GM23248 (cell line): Measurements from ENCODE around the gene ERCC2. TPM values are rescaled to one million over a fixed set of nuclear protein-coding genes. Genes with fewer than 3 reads are reported as not detected.

ENCODE experiments used
- DNase-seq: peaks from one replicate; pipeline ENCODE4 v3.0.0-alpha.2; 2015
- H2AFZ ChIP-seq: fragments of 200-600 bp; sonication (generic); 2 replicates; pipeline ENCODE4 v1.6.1; 2016; ENCODE audit warnings: antibody characterized with exemption
- H3F3A ChIP-seq: fragments of 200-600 bp; sonication (generic); 2 replicates; pipeline ENCODE4 v1.6.1; 2016; ENCODE audit warnings: mild to moderate bottlenecking, antibody characterized with exemption, mixed run types; ENCODE audit not compliant: insufficient read depth
- H3K27ac ChIP-seq: fragments of 200-600 bp; sonication (generic); 2 replicates; pipeline ENCODE4 v1.5.1; 2016; ENCODE audit warnings: mild to moderate bottlenecking
- H3K27me3 ChIP-seq: fragments of 200-600 bp; sonication (generic); replicated peaks from 2 replicates; pipeline ENCODE4 v1.6.1; 2016; ENCODE audit warnings: mild to moderate bottlenecking; ENCODE audit not compliant: insufficient read depth
- H3K36me3 ChIP-seq: fragments of 200-600 bp; sonication (generic); 2 replicates; pipeline ENCODE4 v1.6.1; 2016; ENCODE audit warnings: low read depth, mild to moderate bottlenecking
- H3K4me1 ChIP-seq: fragments of 200-600 bp; sonication (generic); 2 replicates; pipeline ENCODE4 v1.6.1; 2016; ENCODE audit warnings: mild to moderate bottlenecking; ENCODE audit not compliant: insufficient read depth
- H3K4me2 ChIP-seq: fragments of 200-600 bp; sonication (generic); one replicate; pipeline ENCODE4 v1.6.1; 2016; ENCODE audit warnings: mild to moderate bottlenecking; ENCODE audit not compliant: unreplicated experiment
- H3K4me3 ChIP-seq: fragments of 200-600 bp; sonication (generic); 2 replicates; pipeline ENCODE4 v1.5.1; 2016; ENCODE audit warnings: mild to moderate bottlenecking
- H3K79me2 ChIP-seq: fragments of 200-600 bp; sonication (generic); 2 replicates; pipeline ENCODE4 v1.6.1; 2016; ENCODE audit warnings: mild to moderate bottlenecking; ENCODE audit not compliant: insufficient read depth
- H3K9ac ChIP-seq: fragments of 200-600 bp; sonication (generic); 2 replicates; pipeline ENCODE4 v1.6.1; 2016; ENCODE audit warnings: mild to moderate bottlenecking
- H3K9me2 ChIP-seq: fragments of 200-600 bp; sonication (generic); 2 replicates; pipeline ENCODE4 v1.6.1; 2016; ENCODE audit warnings: mixed run types, mild to moderate bottlenecking, moderate library complexity; ENCODE audit not compliant: insufficient read depth
- H3K9me3 ChIP-seq: fragments of 200-600 bp; sonication (generic); one replicate; pipeline ENCODE4 v1.6.1; 2017; ENCODE audit warnings: low read depth
- H4K20me1 ChIP-seq: fragments of 200-600 bp; sonication (generic); 2 replicates; pipeline ENCODE4 v1.6.0; 2016; ENCODE audit not compliant: insufficient read depth
- EZH2 ChIP-seq: fragments of 200-600 bp; sonication (generic); IDR thresholded peaks from 2 replicates; pipeline ENCODE4 v1.6.1; 2018; ENCODE audit warnings: antibody characterized with exemption, mild to moderate bottlenecking; ENCODE audit not compliant: insufficient read depth, poor library complexity, severe bottlenecking
- EZH2phosphoT487 ChIP-seq: fragments of 200-600 bp; sonication (generic); IDR thresholded peaks from 2 replicates; pipeline ENCODE4 v1.6.1; 2018; ENCODE audit warnings: antibody characterized with exemption, moderate library complexity, mild to moderate bottlenecking, low read depth; ENCODE audit not compliant: insufficient read depth
- WGBS, 2 experiments: methylation state at CpG; one replicate each; pipeline ENCODE4 v1.1.6; 2015 to 2017; ENCODE audit warnings: low lambda C conversion rate in 2 of 2, low coverage in 1 of 2; ENCODE audit errors: missing lambda C conversion rate in 2 of 2; 5-methylcytosine and 5-hydroxymethylcytosine counted together
- in situ Hi-C: fragments of 300-500 bp; cut with MboI; formaldehyde crosslinking; loops from 2 replicates; pipeline ENCODE4 v1.15.0; 2020
- polyA plus RNA-seq: library from polyadenylated mRNA; unstranded; fragments of >200 nt; fragmentation: Nextera tagmentation; extraction: Ambion mirVana; gene quantifications from 2 replicates; pipeline ENCODE4 v1.2.1, GENCODE V29; 2016
- total RNA-seq: library from RNA; depleted of rRNA; stranded (reverse); fragments of >200 nt; shearing (Covaris generic); gene quantifications from 2 replicates; pipeline ENCODE4 v1.2.3, GENCODE V29; 2014

Gene ERCC2
- total and polyA plus RNA-seq, 2 experiments from 2014 or later = 13.7 to 32.3 TPM

DNA sequence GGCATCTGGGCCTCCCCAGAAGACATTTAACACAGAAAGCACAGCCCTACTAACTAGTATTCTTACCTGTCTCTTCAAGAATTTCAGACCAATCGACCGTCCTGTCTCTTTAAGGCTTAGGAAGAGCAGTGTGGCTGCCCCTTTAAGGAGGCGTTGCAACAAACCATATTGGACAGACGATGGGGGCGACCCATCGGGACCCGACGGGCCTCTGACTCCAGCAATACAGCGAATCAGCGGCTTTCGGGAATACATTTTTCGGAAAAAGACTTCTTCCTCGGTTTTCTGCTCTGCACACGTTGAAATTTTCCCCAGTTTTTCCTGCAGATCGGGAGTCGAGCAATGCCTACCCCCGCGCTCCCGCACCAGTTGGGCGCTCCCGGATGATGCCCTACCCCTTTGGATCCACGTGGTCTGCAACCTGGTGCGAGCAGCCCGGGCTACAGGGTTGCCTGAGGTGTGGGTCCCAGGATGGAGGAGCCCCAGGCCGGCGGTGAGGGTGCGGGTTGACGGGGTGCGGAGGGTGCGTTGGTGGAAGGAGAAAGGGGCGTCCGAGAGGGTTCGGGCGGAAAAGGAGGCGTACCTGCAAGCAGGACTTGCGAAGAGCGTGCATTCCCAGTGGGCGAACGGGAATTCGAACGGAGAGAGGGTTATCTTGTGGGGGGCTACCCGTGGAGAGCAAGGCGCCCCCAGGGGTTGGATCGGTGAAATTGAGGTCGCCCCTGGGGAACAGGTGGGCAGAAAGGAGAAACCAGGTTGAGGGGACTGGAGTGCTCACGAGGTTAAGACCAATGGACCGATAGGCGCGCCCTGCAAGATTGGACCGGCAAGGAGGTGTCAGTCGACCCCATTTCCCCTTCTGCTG lies 36.1 kb upstream of the ERCC2 start, which contains the start of gene POLR1G:
Gene POLR1G (plus strand): TSS at position 419 of the 865 bp plus-strand sequence. CDS start 53 bp downstream, at position 472.
- Histone ChIP-seq H3F3A (peaks cover 12% of the 10 kb centered on the region; the same call in 1 of the 2 replicates), H3K4me3 (peak within 1 kb of the TSS; percentile 83), H3K36me3 (no peaks in the 10 kb centered on the region), H3K9me3 (no peaks in the 10 kb centered on the region), H3K4me1 (peaks cover 25% of the 10 kb centered on the region; the same call in 1 of the 2 replicates), H3K79me2 (peaks cover 28% of the 10 kb centered on the region), H3K9ac (peak within 1 kb of the TSS; percentile 90), H4K20me1 (no peaks in the 10 kb centered on the region), H3K27ac (peak within 1 kb of the TSS; percentile 97), H3K27me3 (no peaks in the 10 kb centered on the region), H3K4me2 (peak within 1 kb of the TSS; percentile 95), H3K9me2 (no peaks in the 10 kb centered on the region), H2AFZ (peak within 1 kb of the TSS; percentile 85)
- in situ Hi-C loops = no loop called here
- DNase-seq = peak; percentile 88
- TF ChIP-seq EZH2phosphoT487 (no peak), EZH2 (no peak)
- WGBS, 2 experiments = 1 to 2% methylated on average over 50 to 51 of the region's 51 CpGs

DNA sequence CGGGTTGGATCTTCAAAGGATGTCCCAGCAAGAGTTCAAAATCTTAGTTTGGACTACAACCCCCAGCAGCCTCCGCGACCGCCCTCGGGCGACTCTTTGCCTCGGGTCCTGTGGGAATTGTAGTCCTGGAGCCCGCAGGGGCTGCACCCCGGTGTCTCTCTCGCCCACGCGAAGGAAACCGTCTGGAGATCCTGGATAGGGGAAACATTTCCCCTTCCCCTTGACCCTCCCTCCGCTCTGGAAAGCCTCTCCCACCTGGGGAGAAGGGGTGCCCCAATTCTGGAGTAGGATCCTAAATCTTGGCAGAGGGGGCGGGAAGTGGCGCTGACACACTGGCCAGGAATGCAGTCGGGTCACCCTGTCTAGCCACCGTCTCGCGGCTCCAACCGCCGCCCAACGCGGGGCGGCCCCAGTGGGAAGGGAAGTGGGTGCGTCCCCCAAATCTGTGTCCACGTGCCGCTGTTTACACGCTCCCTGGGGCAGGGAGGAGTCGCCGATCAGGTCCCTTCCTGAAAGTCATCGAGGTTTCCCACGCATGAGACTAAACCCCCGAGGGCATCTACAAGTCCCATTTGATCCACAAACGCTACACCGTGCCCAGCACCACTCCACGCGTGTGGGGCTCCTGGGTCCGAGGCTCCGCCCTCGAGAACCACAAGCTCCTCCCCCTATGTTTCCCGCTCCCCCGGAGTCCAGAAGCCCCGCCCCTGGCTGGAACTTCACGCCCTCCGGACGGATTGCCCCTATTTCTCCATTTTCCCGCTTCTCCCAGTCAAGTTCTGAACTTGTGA lies 35.3 kb upstream of the ERCC2 start:
- peak overlapping the region; percentile 83 for H3K4me3 ChIP-seq
- 1% methylated on average over 47 to 48 of the region's 48 CpGs for WGBS, 2 experiments
- H3K9me2 ChIP-seq = no peaks in the 10 kb centered on the region
- H3K79me2 ChIP-seq = peaks cover 28% of the 10 kb centered on the region
- in situ Hi-C loops = no loop called here
- H3K9ac ChIP-seq = peak overlapping the region; percentile 90
- H3K36me3 ChIP-seq = no peaks in the 10 kb centered on the region
- H3K4me2 ChIP-seq = peak overlapping the region; percentile 95
- no peaks in the 10 kb centered on the region for H4K20me1 ChIP-seq
- peaks cover 12% of the 10 kb centered on the region; the same call in 1 of the 2 replicates for H3F3A ChIP-seq
- no peaks in the 10 kb centered on the region for H3K9me3 ChIP-seq
- TF ChIP-seq EZH2phosphoT487 = no peak
- no peak for TF ChIP-seq EZH2
- H3K27ac ChIP-seq = peak overlapping the region; percentile 97
- DNase-seq = peak; percentile 97
- no peaks in the 10 kb centered on the region for H3K27me3 ChIP-seq
- H3K4me1 ChIP-seq = peaks cover 25% of the 10 kb centered on the region; the same call in 1 of the 2 replicates
- H2AFZ ChIP-seq = peak overlapping the region; percentile 85

DNA sequence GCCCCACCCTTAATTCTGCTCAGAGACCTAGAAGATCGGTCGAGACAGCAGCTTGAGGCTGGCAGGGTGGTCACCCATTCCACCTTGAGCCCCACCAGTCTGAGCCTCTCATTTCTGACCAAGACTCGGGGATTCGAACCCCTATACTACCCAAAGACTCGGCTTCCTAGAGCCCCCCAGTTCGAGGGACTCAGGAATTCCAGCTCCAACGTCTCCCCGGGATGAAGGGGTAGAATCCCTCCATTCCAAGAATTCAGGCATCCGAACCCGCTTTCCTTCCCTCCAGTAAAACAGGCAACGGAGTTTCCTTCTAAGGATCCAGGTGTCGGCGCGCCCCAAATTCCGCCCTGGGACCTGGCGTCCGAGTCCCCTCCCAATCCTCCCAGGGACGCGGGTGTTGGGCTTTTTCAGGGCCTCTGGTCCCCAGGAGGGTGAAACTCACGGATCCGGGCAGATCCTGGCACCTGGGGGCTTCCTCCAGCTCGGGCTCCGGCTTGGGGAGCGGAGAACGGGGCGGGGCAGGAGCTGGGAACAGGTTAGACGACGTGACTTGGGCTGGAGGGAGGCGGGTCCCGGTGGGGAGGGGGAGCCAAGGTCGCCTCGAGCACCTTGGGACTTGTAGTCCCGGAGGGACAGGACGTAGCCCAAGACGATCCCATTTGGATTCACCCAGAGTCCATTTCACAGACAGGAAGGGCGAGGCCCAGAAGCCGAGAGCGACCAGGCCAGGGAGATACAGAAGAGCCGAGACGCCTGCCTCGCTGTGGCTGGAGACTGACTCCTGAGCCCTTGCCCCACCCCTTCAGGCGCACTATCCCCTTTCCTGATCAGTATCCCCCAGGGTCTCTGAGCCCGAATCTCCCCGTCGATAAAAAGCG lies 34.4 kb upstream of the ERCC2 start, which contains the start of gene PPP1R13L:
Gene PPP1R13L (minus strand): TSS at position 513 of the 878 bp plus-strand sequence. CDS start 6,751 bp downstream, outside the sequence.
- Histone ChIP-seq H3K9me3 (no peaks in the 10 kb centered on the region), H3K79me2 (peaks cover 28% of the 10 kb centered on the region), H3K9ac (peak within 1 kb of the TSS; percentile 90), H3K4me2 (peak within 1 kb of the TSS; percentile 95), H3K4me1 (peaks cover 25% of the 10 kb centered on the region; the same call in 1 of the 2 replicates), H2AFZ (peak within 1 kb of the TSS; percentile 85), H3K27ac (peak within 1 kb of the TSS; percentile 97), H3K9me2 (no peaks in the 10 kb centered on the region), H4K20me1 (no peaks in the 10 kb centered on the region), H3K4me3 (peak within 1 kb of the TSS; percentile 83), H3K36me3 (no peaks in the 10 kb centered on the region), H3F3A (peaks cover 12% of the 10 kb centered on the region; the same call in 1 of the 2 replicates), H3K27me3 (no peaks in the 10 kb centered on the region)
- no peak for DNase-seq
- 15 to 17% methylated on average over 41 to 46 of the region's 46 CpGs for WGBS, 2 experiments
- in situ Hi-C loops = no loop called here
- TF ChIP-seq EZH2 = no peak
- no peak for TF ChIP-seq EZH2phosphoT487
